IMR-90 (cell line): ENCODE results near the gene ATP1A3. TPM values are rescaled to one million over a fixed set of nuclear protein-coding genes. Genes with fewer than 3 reads are reported as not detected.
"Not testable (repeated sequence)": the region's sequence is repeated elsewhere in the genome, so short reads cannot be mapped to it uniquely, and the experiment has no call there.

Source experiments
- ATAC-seq: fragments of 200-7000 bp; cut with Tn5 transposase; 2 replicates; pipeline ENCODE4 v1.9.1; 2020; ENCODE audit warnings: low read depth, mild to moderate bottlenecking, moderate library complexity
- BruUV-seq: library from RNA; stranded (reverse); fragments of 400-500 nt; replicated peaks from 2 replicates; lab custom pipeline; 2021; lab: Mats Ljungman, UMichigan
- CTCF ChIA-PET: fragments of 300-600 bp; formaldehyde crosslinking; extraction: SDS; loops from one replicate; lab custom pipeline; 2021; ENCODE audit warnings: antibody characterized with exemption; lab: Yijun Ruan, JAX
- POLR2A ChIA-PET: fragments of 300-600 bp; sonication (Branson Sonifier 250); formaldehyde crosslinking; loops from one replicate; lab custom pipeline; 2022; ENCODE audit warnings: antibody characterized with exemption; ENCODE audit not compliant: unreplicated experiment; lab: Charles Lee
- DNase-seq: peaks from one replicate; pipeline ENCODE4 v3.0.0; 2013
- H2AFZ ChIP-seq: replicated peaks from 2 replicates; pipeline ENCODE3; 2013; ENCODE audit warnings: low read length, mild to moderate bottlenecking; ENCODE audit not compliant: poor library complexity
- H2AK5ac ChIP-seq: 2 replicates; pipeline ENCODE4 v1.6.1; 2013; ENCODE audit warnings: low read depth, low read length, inconsistent platforms
- H2AK9ac ChIP-seq: replicated peaks from 2 replicates; pipeline ENCODE3; 2013; ENCODE audit warnings: mild to moderate bottlenecking, low read depth, low read length, moderate library complexity; ENCODE audit not compliant: poor library complexity
- H2BK120ac ChIP-seq: 2 replicates; pipeline ENCODE4 v1.6.1; 2013; ENCODE audit warnings: low read depth, low read length, inconsistent platforms
- H2BK15ac ChIP-seq: 3 replicates; pipeline ENCODE4 v1.6.1; 2013; ENCODE audit warnings: low read depth, low read length, inconsistent platforms
- H2BK20ac ChIP-seq: 2 replicates; pipeline ENCODE4 v1.6.1; 2013; ENCODE audit warnings: low read depth, mild to moderate bottlenecking, inconsistent platforms, low read length, moderate library complexity
- H2BK5ac ChIP-seq: 2 replicates; pipeline ENCODE4 v1.6.1; 2013; ENCODE audit warnings: mild to moderate bottlenecking, low read depth, low read length, inconsistent platforms; ENCODE audit not compliant: poor library complexity, severe bottlenecking
- H3K14ac ChIP-seq: replicated peaks from 2 replicates; pipeline ENCODE4 v1.6.1; 2013; ENCODE audit warnings: low read depth, low read length, inconsistent platforms
- H3K18ac ChIP-seq: 2 replicates; pipeline ENCODE4 v1.6.1; 2013; ENCODE audit warnings: low read depth, low read length, control low read depth
- H3K23ac ChIP-seq: 2 replicates; pipeline ENCODE4 v1.6.1; 2013; ENCODE audit warnings: low read depth, low read length, inconsistent platforms
- H3K27ac ChIP-seq: 2 replicates; pipeline ENCODE4 v1.5.1; 2013; ENCODE audit warnings: mild to moderate bottlenecking, control low read depth, low read length; ENCODE audit not compliant: insufficient read depth
- H3K27me3 ChIP-seq: 2 replicates; pipeline ENCODE4 v1.6.1; 2013; ENCODE audit warnings: low read length; ENCODE audit not compliant: control insufficient read depth, insufficient read depth
- H3K36me3 ChIP-seq: 2 replicates; pipeline ENCODE4 v1.6.1; 2013; ENCODE audit warnings: low read length, mixed read lengths; ENCODE audit not compliant: control insufficient read depth, insufficient read depth
- H3K4ac ChIP-seq: 2 replicates; pipeline ENCODE4 v1.6.1; 2013; ENCODE audit warnings: low read depth, low read length, inconsistent platforms
- H3K4me1 ChIP-seq: 2 replicates; pipeline ENCODE4 v1.6.1; 2013; ENCODE audit warnings: low read length, mixed read lengths; ENCODE audit not compliant: control insufficient read depth, insufficient read depth
- H3K4me2 ChIP-seq: 2 replicates; pipeline ENCODE4 v1.6.1; 2013; ENCODE audit warnings: low read depth, mild to moderate bottlenecking, control low read depth, low read length, moderate library complexity
- H3K4me3 ChIP-seq: 2 replicates; pipeline ENCODE4 v1.5.1; 2013; ENCODE audit warnings: low read depth, mild to moderate bottlenecking, control low read depth, low read length, moderate library complexity; ENCODE audit not compliant: insufficient read depth
- H3K56ac ChIP-seq: 2 replicates; pipeline ENCODE4 v1.6.1; 2013; ENCODE audit warnings: low read length, inconsistent platforms; ENCODE audit not compliant: insufficient read depth; ENCODE audit errors: extremely low read depth
- H3K79me1 ChIP-seq, 2 experiments: 2 replicates each; pipeline ENCODE4 v1.6.1; 2013; ENCODE audit warnings: low read length in 2 of 2, inconsistent platforms in 1 of 2, low read depth in 1 of 2
- H3K9ac ChIP-seq: 2 replicates; pipeline ENCODE4 v1.6.1; 2013; ENCODE audit warnings: low read depth, low read length, control low read depth
- H3K9me1 ChIP-seq: 2 replicates; pipeline ENCODE4 v1.6.1; 2013; ENCODE audit warnings: low read length, inconsistent platforms; ENCODE audit not compliant: insufficient read depth
- H3K9me3 ChIP-seq: 2 replicates; pipeline ENCODE4 v1.6.1; 2013; ENCODE audit warnings: low read length; ENCODE audit not compliant: control insufficient read depth, insufficient read depth
- H4K20me1 ChIP-seq: 2 replicates; pipeline ENCODE4 v1.6.1; 2013; ENCODE audit warnings: low read length, inconsistent platforms; ENCODE audit not compliant: insufficient read depth
- H4K5ac ChIP-seq: 2 replicates; pipeline ENCODE4 v1.6.1; 2013; ENCODE audit warnings: mild to moderate bottlenecking, low read depth, low read length, control low read depth
- H4K8ac ChIP-seq, 2 experiments: 2 replicates each; pipeline ENCODE4 v1.6.1; 2013; ENCODE audit warnings: low read depth in 2 of 2, low read length in 2 of 2, control low read depth in 1 of 2, inconsistent platforms in 1 of 2
- H4K91ac ChIP-seq: 2 replicates; pipeline ENCODE4 v1.6.1; 2013; ENCODE audit warnings: low read depth, low read length, inconsistent platforms; ENCODE audit not compliant: insufficient read depth
- BHLHE40 ChIP-seq: fragments of 150-350 bp; IDR thresholded peaks from 2 replicates; pipeline ENCODE4 v1.6.1; 2016; ENCODE audit warnings: mild to moderate bottlenecking, low read depth, low read length
- RCOR1 ChIP-seq: IDR thresholded peaks from 2 replicates; pipeline ENCODE4 v1.6.1; 2012; ENCODE audit warnings: mild to moderate bottlenecking, low read length, improper control_type of control experiment; ENCODE audit not compliant: insufficient replicate concordance
- dilution Hi-C: fragments of 300-500 bp; cut with HindIII; formaldehyde crosslinking; loops from one replicate; pipeline ENCODE4 v1.14.3; 2018; ENCODE audit warnings: low sequenced_read_pairs; ENCODE audit not compliant: unreplicated experiment
- in situ Hi-C: fragments of 300-500 bp; cut with MboI; formaldehyde crosslinking; loops from 3 replicates; pipeline ENCODE4 v1.14.3; 2019; ENCODE audit warnings: low sequenced_read_pairs, inconsistent platforms, mixed read lengths
- intact Hi-C: fragments of 100-400 bp; cut with micrococcal nuclease; formaldehyde crosslinking; loops from 2 replicates; pipeline ENCODE4 v1.10.0; 2022
- polyA plus RNA-seq, 3 experiments: library from polyadenylated mRNA; depleted of rRNA; stranded (reverse); fragments of >200 nt; gene quantifications; 2 replicates each; pipeline ENCODE4 v1.2.3, GENCODE V29; 2012; ENCODE audit warnings: low replicate concordance in 1 of 3
- total RNA-seq: library from RNA; depleted of rRNA; stranded (reverse); fragments of >200 nt; gene quantifications from 2 replicates; pipeline ENCODE4 v1.2.3, GENCODE V29; 2012

The ATP1A3 gene
- total and polyA plus RNA-seq, 2 of the 4 experiments (the other 2 are of a cell fraction): under 0.01 to 0.12 TPM

DNA sequence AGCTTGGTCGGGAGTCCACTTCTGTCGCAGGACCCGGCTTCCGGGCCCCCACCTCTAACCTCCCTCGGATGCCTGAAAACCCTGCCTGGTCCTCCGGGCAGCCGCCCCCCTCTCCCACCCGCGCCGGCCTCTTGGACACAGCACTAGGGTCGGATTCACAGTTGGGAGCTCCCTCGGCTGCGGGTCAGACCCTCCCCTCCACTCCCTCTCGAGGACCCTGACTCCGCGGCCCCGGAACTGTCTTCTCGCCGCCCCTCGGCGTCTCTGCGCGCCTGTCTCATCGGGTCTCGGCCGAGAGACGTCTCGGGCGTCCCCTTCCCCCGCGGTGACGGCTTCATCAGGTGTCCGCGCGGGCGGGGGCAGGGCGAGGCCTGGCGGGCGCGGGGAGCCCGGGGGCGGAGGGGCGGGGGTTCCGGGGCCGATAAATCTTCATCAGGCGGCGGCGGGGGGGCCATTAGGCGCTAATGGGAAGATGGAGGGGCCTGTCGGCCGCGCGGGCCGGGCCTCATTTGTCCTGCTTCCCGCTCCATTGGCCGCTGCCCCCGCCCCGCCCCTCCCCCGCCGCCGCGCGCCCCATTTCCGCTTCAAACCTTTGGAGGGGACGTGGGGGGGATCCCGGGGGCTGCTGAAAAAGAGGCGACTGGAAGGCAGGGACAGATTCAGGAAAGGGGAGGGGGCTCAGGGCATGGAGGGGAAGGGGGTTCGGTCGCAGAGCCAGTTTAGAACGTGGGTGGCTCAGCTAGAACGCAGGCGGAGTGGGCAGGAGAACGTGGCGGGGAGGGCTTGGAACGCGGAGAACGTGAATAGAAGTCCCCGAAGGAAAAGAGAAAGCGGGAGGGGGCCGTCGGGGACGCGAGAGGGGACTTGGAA, 53.9 kb downstream of the ATP1A3 start (continued):
- TF ChIP-seq RCOR1 (no peak), BHLHE40 (no peak)

DNA sequence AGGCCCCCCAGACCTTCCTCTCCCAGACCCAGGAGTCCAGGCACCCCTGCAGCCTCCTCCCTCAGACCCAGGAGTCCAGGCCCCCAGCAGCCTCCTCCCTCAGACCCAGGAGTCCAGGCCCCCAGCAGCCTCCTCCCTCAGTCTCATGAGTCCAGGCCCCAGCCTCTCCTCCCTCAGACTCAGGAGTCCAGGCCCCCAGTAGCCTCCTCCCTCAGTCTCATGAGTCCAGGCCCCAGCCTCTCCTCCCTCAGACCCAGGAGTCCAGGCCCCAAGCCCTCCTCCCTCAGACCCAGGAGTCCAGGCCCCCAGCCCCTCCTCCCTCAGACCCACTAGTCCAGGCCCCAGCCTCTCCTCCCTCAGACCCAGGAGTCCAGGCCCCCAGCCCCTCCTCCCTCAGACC, 54.8 kb downstream of the ATP1A3 start:
- H3K79me1 ChIP-seq, H2AK5ac ChIP-seq, H2BK120ac ChIP-seq, POLR2A ChIA-PET, H2BK15ac ChIP-seq, H2BK20ac ChIP-seq, H3K14ac ChIP-seq, H3K4me2 ChIP-seq, H3K36me3 ChIP-seq, dilution Hi-C loops, intact Hi-C loops, H3K9ac ChIP-seq, H3K23ac ChIP-seq, H4K20me1 ChIP-seq, H2AFZ ChIP-seq, CTCF ChIA-PET, ATAC-seq, H3K56ac ChIP-seq, DNase-seq, H3K4me3 ChIP-seq, BruUV-seq, H2BK5ac ChIP-seq, H3K18ac ChIP-seq, H3K9me1 ChIP-seq, H3K9me3 ChIP-seq, H4K91ac ChIP-seq, H4K5ac ChIP-seq, H4K8ac ChIP-seq, H2AK9ac ChIP-seq, in situ Hi-C loops, H3K27ac ChIP-seq, H3K4me1 ChIP-seq, H3K4ac ChIP-seq: not testable (repeated sequence)
- peaks cover 22% of the 10 kb centered on the region for H3K27me3 ChIP-seq
